Fibroblast of lung (primary cell): Measurements from ENCODE around the gene ACAN. TPM values are rescaled to one million over a fixed set of nuclear protein-coding genes. Genes with fewer than 3 reads are reported as not detected.
A peak's percentile ranks its signal among the peaks of the same experiment; 100 is the strongest.

Source experiments
- DNase-seq, 2 donors: peaks; one replicate each; pipeline versions ENCODE4 v3.0.0 to v3.0.0-alpha.2; 2010; ENCODE audit warnings: low read depth in 2 of 2
- H2AFZ ChIP-seq: 2 replicates; pipeline ENCODE4 v1.5.1; 2012; ENCODE audit warnings: low read length, control low read depth, inconsistent platforms
- H3K27ac ChIP-seq: 2 replicates; pipeline ENCODE4 v1.5.1; 2011; ENCODE audit warnings: low read length, control low read depth; ENCODE audit not compliant: insufficient read depth
- H3K27me3 ChIP-seq: 2 replicates; pipeline ENCODE4 v1.5.1; 2011; ENCODE audit warnings: mild to moderate bottlenecking, low read length; ENCODE audit not compliant: control insufficient read depth, insufficient read depth
- H3K36me3 ChIP-seq: 2 replicates; pipeline ENCODE4 v1.5.1; 2011; ENCODE audit warnings: low read length; ENCODE audit not compliant: control insufficient read depth, insufficient read depth
- H3K4me1 ChIP-seq: 2 replicates; pipeline ENCODE4 v1.5.1; 2011; ENCODE audit warnings: low read length; ENCODE audit not compliant: control insufficient read depth, insufficient read depth; ENCODE audit errors: extremely low read depth
- H3K4me2 ChIP-seq: 2 replicates; pipeline ENCODE4 v1.5.1; 2011; ENCODE audit warnings: low read length, control low read depth; ENCODE audit not compliant: insufficient read depth; ENCODE audit errors: extremely low read depth
- H3K4me3 ChIP-seq, 4 experiments: fragments of 200-600 bp in 1 of 4; sonication (generic) in 1 of 4; replicated peaks in 1 of 4; 2 replicates each; pipeline ENCODE4 v1.5.1; 2011 to 2016; ENCODE audit warnings: low read length in 4 of 4, low read depth in 3 of 4, mild to moderate bottlenecking in 3 of 4, control low read depth in 2 of 4, inconsistent platforms in 1 of 4, mixed read lengths in 1 of 4; ENCODE audit not compliant: insufficient read depth in 1 of 4; ENCODE audit errors: control extremely low read depth in 1 of 4
- H3K79me2 ChIP-seq: 2 replicates; pipeline ENCODE4 v1.5.1; 2012; ENCODE audit warnings: mild to moderate bottlenecking, low read length, inconsistent platforms; ENCODE audit not compliant: control insufficient read depth, insufficient read depth
- H3K9ac ChIP-seq: 2 replicates; pipeline ENCODE4 v1.5.1; 2011; ENCODE audit warnings: mild to moderate bottlenecking, low read length, control low read depth; ENCODE audit not compliant: insufficient read depth
- H3K9me3 ChIP-seq: 2 replicates; pipeline ENCODE4 v1.5.1; 2012; ENCODE audit warnings: low read depth, low read length; ENCODE audit not compliant: control insufficient read depth, insufficient read depth
- H4K20me1 ChIP-seq: 2 replicates; pipeline ENCODE4 v1.5.1; 2011; ENCODE audit warnings: low read length; ENCODE audit not compliant: control insufficient read depth, insufficient read depth; ENCODE audit errors: extremely low read depth
- EZH2 ChIP-seq: IDR thresholded peaks from 2 replicates; pipeline ENCODE4 v1.5.1; 2012; ENCODE audit warnings: low read length, control low read depth, mild to moderate bottlenecking; ENCODE audit errors: missing control alignments
- polyA plus RNA-seq, 2 donors: library from polyadenylated mRNA; depleted of rRNA in 1 of 2; stranded (reverse) in 1 of 2; unstranded in 1 of 2; fragments of >200 nt; gene quantifications; 2 replicates each; pipeline ENCODE4 v1.2.1, GENCODE V29; 2011 to 2012; ENCODE audit warnings: missing spikeins in 1 of 2
- total RNA-seq: library from RNA; depleted of rRNA; stranded (reverse); fragments of >200 nt; gene quantifications from 2 replicates; pipeline ENCODE4 v1.2.1, GENCODE V29; 2014
- TF ChIP-seq, protein P1 (sequence below), 2 donors: IDR thresholded peaks in 1 of 2; conservative IDR thresholded peaks in 1 of 2; 1 replicate in 1 of 2; 2 replicates in 1 of 2; pipeline ENCODE4 v1.5.1; 2011 to 2012; ENCODE audit warnings: low read length in 2 of 2, control low read depth in 1 of 2, inconsistent platforms in 1 of 2, low read depth in 1 of 2, mild to moderate bottlenecking in 1 of 2

ACAN gene
- total and polyA plus RNA-seq, 2 donors (not counting 1 experiment from before 2014, with no cell fraction given) = under 0.01 to 3.0 TPM

GRCh38 chr15:88769161-88769971, 33.9 kb upstream of the ACAN start:
- Histone ChIP-seq H3K9ac (no peak overlapping the region), H3K36me3 (no peaks in the 10 kb centered on the region), H3K4me2 (peak overlapping the region; percentile 51), H3K27me3 (peaks cover 6% of the 10 kb centered on the region), H3K79me2 (no peaks in the 10 kb centered on the region), H4K20me1 (no peaks in the 10 kb centered on the region), H3K9me3 (no peaks in the 10 kb centered on the region), H3K27ac (no peak overlapping the region), H2AFZ (peak overlapping the region; percentile 25), H3K4me1 (no peaks in the 10 kb centered on the region), H3K4me3 (peak overlapping the region in 1 of 4 experiments; percentile 32)
- TF ChIP-seq EZH2 = no peak
- TF ChIP-seq, protein P1, sequence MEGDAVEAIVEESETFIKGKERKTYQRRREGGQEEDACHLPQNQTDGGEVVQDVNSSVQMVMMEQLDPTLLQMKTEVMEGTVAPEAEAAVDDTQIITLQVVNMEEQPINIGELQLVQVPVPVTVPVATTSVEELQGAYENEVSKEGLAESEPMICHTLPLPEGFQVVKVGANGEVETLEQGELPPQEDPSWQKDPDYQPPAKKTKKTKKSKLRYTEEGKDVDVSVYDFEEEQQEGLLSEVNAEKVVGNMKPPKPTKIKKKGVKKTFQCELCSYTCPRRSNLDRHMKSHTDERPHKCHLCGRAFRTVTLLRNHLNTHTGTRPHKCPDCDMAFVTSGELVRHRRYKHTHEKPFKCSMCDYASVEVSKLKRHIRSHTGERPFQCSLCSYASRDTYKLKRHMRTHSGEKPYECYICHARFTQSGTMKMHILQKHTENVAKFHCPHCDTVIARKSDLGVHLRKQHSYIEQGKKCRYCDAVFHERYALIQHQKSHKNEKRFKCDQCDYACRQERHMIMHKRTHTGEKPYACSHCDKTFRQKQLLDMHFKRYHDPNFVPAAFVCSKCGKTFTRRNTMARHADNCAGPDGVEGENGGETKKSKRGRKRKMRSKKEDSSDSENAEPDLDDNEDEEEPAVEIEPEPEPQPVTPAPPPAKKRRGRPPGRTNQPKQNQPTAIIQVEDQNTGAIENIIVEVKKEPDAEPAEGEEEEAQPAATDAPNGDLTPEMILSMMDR (conservative IDR thresholded peaks at IDR 0.05 in 1 of 2, IDR thresholded peaks at IDR 0.05 in 1 of 2; ENCODE audit: low read depth in 1 of 2, low read length in 2 of 2) = no peak
- peak in 1 of 2 donors; percentile 32 for DNase-seq

GRCh38 chr15:88775776-88776175, 27.5 kb upstream of the ACAN start:
- TF ChIP-seq EZH2 = no peak
- TF ChIP-seq, protein P1 (conservative IDR thresholded peaks at IDR 0.05 in 1 of 2, IDR thresholded peaks at IDR 0.05 in 1 of 2; ENCODE audit: low read depth in 1 of 2, low read length in 2 of 2) = no peak
- Histone ChIP-seq H3K4me1 (no peaks in the 10 kb centered on the region), H3K36me3 (no peaks in the 10 kb centered on the region)

DNA sequence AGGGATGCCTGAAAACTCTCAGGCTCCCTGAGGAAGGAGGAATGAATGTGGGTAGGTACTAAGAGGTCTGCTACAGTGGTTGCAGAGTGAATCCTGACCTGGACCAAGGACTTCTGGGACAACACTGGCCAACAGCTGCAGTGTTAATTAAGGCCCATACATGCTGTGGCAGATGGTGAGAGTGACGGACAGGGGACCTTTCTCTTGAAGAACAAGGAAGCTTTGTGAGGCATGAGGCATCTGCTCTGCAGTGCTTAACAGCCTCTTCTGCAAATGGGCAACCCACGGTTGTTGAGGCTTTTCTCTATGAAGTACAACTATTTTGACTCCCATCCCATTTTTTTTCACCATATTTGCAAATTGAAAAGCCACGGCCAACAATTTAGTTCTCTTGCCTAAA, 26.6 kb upstream of the ACAN start:
- no peaks in the 10 kb centered on the region for H3K27me3 ChIP-seq

More at GRCh38 chr15:88775776-88776175, 27.5 kb upstream of the ACAN start:
- H3K9me3 ChIP-seq = no peaks in the 10 kb centered on the region
- no peaks in the 10 kb centered on the region for H3K79me2 ChIP-seq
- no peak for DNase-seq
- H3K4me3 ChIP-seq = no peak overlapping the region
- no peak overlapping the region for H2AFZ ChIP-seq
- H3K27me3 ChIP-seq = no peaks in the 10 kb centered on the region
- H4K20me1 ChIP-seq = no peaks in the 10 kb centered on the region
- no peak overlapping the region for H3K9ac ChIP-seq
- H3K27ac ChIP-seq = no peak overlapping the region
- no peak overlapping the region for H3K4me2 ChIP-seq

More for the DNA sequence above, 26.6 kb upstream of the ACAN start:
- Histone ChIP-seq H3K79me2 (no peaks in the 10 kb centered on the region), H3K4me2 (no peak overlapping the region), H4K20me1 (no peaks in the 10 kb centered on the region), H2AFZ (no peak overlapping the region), H3K9me3 (no peaks in the 10 kb centered on the region), H3K4me1 (no peaks in the 10 kb centered on the region), H3K4me3 (no peak overlapping the region), H3K36me3 (no peaks in the 10 kb centered on the region), H3K27ac (no peak overlapping the region), H3K9ac (no peak overlapping the region)
- no peak for TF ChIP-seq EZH2
- TF ChIP-seq, protein P1 (conservative IDR thresholded peaks at IDR 0.05 in 1 of 2, IDR thresholded peaks at IDR 0.05 in 1 of 2; ENCODE audit: low read depth in 1 of 2, low read length in 2 of 2) = no peak
- DNase-seq = no peak
